ENCODE results near the gene PLCE1. TPM values are rescaled to one million over a fixed set of nuclear protein-coding genes. Genes with fewer than 3 reads are reported as not detected.

PLCE1 gene
- total and polyA plus RNA-seq, 2 of the 13 experiments (the other 11 are each of a cell fraction or from before 2014, with no cell fraction given), result 0.04 TPM; not detected in 1

- no peaks in the 10 kb centered on the region for H3K36me3 ChIP-seq (replicated peaks in 1 of 2; ENCODE audit: control insufficient read depth in 1 of 2, insufficient read depth in 2 of 2, low read length in 2 of 2)
- H3K9me3 ChIP-seq (ENCODE audit: low read length), result no peaks in the 10 kb centered on the region
- ChIA-PET CTCF (ENCODE audit: low intra/inter-chr PET ratio, low total read pairs) (no interaction called here), POLR2A (no interaction called here)
- no peak overlapping the region for H3K9ac ChIP-seq (ENCODE audit: insufficient read depth, low read depth, low read length)
- FAIRE-seq, result no peak
- H2AFZ ChIP-seq (ENCODE audit: low read length), result no peak overlapping the region
- no peak overlapping the region for H3K4me2 ChIP-seq (ENCODE audit: low read depth, low read length)
- H3K79me2 ChIP-seq (ENCODE audit: insufficient read depth, low read length), result no peaks in the 10 kb centered on the region
- in situ Hi-C loops (cut with HindIII; ENCODE audit: extremely low pct_ligation_motif_present, low pct_unique_long_range_greater_than_20kb), result no loop called here
- no TSS peak for BruUV-seq (replicated peaks)
- H3K27me3 ChIP-seq (ENCODE audit: control insufficient read depth in 1 of 2, insufficient read depth in 2 of 2, low read length in 2 of 2), result peaks cover 2 to 18% of the 10 kb centered on the region in 2 experiments; a peak in 3 of 5 replicates
- intact Hi-C loops (cut with micrococcal nuclease; ENCODE audit: unreplicated experiment), result no loop called here
- no peak overlapping the region for H3K4me3 ChIP-seq (replicated peaks in 1 of 3; ENCODE audit: insufficient read depth in 1 of 3, low read depth in 2 of 3, low read length in 3 of 3)
- H4K20me1 ChIP-seq (ENCODE audit: insufficient read depth, low read length), result no peaks in the 10 kb centered on the region
- peaks cover 27% of the 10 kb centered on the region for H3K4me1 ChIP-seq (ENCODE audit: insufficient read depth, low read length)
- 75% methylated on average over 10 of the region's 10 CpGs for WGBS (ENCODE audit: low lambda C conversion rate)
- H3K27ac ChIP-seq (ENCODE audit: extremely low read length, insufficient read depth, low read length), result no peak overlapping the region
- TF ChIP-seq, protein P1, sequence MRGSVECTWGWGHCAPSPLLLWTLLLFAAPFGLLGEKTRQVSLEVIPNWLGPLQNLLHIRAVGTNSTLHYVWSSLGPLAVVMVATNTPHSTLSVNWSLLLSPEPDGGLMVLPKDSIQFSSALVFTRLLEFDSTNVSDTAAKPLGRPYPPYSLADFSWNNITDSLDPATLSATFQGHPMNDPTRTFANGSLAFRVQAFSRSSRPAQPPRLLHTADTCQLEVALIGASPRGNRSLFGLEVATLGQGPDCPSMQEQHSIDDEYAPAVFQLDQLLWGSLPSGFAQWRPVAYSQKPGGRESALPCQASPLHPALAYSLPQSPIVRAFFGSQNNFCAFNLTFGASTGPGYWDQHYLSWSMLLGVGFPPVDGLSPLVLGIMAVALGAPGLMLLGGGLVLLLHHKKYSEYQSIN (CRISPR knock-in tag; IDR thresholded peaks at IDR 0.05; ENCODE audit: borderline replicate concordance), result no peak
- TF ChIP-seq ZNF816 (CRISPR knock-in tag; IDR thresholded peaks at IDR 0.05; ENCODE audit: borderline replicate concordance), result no peak
- no peak for TF ChIP-seq ZNF616 (CRISPR knock-in tag; IDR thresholded peaks at IDR 0.05; ENCODE audit: low read depth)
- no peak for TF ChIP-seq NCOA2 (CRISPR knock-in tag; IDR thresholded peaks at IDR 0.05)
- TF ChIP-seq ZNF335 (CRISPR knock-in tag; IDR thresholded peaks at IDR 0.05), result no peak
- TF ChIP-seq RNF219 (CRISPR knock-in tag; IDR thresholded peaks at IDR 0.05), result no peak
- TF ChIP-seq ZNF562 (CRISPR knock-in tag; IDR thresholded peaks at IDR 0.05; ENCODE audit: borderline replicate concordance), result no peak
- no peak for TF ChIP-seq PCBP1 (IDR thresholded peaks at IDR 0.05; ENCODE audit: borderline replicate concordance, low read depth, low read length)
- TF ChIP-seq ZIK1 (CRISPR knock-in tag; IDR thresholded peaks at IDR 0.05; ENCODE audit: borderline replicate concordance, low read depth), result no peak
- no peak for TF ChIP-seq HNRNPL (IDR thresholded peaks at IDR 0.05; ENCODE audit: low read depth, low read length)
- no peak for DNase-seq (ENCODE audit: low spot score)
- ATAC-seq, result no peak
Observed at GRCh38 chr10:93995598-93996271, 2.0 kb downstream of the PLCE1 start.
